Stimulated activated CD4-positive, alpha-beta T cell treated with anti-CD3 and anti-CD28 coated beads, Interleukin-2, amount 100 ng/mL, for 24 hours (primary cell): ENCODE data around the gene RAI2.
"Not testable (repeated sequence)": the region's sequence is repeated elsewhere in the genome, so short reads cannot be mapped to it uniquely, and the experiment has no call there.

ENCODE experiments used
- DNase-seq, 2 donors: peaks; one replicate each; pipeline ENCODE4 v3.0.0-alpha.2; 2020

Gene RAI2

DNA sequence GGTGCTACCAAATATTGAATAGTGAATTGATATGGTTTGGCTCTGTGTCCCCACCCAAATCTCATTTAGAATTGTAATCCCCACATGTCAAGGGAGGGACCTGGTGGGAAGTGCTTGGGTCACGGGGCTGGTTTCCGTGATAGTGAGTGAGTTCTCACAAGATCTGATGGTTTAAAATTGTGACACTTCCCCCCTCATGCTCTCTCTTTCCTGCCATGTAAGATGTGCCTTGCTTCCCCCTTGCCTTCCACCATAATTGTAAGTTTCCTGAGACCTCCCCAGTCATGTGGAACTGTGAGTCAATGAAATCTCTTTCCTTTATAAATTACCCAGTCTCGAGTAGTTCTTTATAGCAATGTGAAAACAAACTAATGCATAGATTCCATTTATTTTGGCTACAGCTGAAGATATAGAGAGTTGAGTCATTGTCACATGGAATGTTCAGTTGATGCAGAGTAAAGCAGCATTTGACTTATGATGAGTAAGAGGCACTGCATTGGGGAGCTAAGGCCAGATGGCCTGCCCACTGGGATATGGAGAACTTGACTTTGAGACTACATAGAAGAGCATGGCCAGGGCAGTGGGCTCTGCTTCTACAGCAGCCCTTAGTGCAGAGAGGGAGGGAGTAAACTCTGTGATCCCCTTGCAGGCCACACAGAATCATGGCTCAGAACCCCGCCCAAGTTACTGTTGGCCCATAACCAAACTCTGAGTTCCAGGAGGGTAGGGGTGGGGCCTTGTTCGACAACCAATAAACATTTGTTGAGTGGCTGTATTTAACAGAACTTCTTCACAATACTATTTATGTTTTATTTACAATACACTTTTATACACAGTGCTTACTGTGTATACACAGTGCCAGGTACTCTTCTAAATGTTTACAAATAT is 34.2 kb downstream of the RAI2 start:
- no peak for DNase-seq

DNA sequence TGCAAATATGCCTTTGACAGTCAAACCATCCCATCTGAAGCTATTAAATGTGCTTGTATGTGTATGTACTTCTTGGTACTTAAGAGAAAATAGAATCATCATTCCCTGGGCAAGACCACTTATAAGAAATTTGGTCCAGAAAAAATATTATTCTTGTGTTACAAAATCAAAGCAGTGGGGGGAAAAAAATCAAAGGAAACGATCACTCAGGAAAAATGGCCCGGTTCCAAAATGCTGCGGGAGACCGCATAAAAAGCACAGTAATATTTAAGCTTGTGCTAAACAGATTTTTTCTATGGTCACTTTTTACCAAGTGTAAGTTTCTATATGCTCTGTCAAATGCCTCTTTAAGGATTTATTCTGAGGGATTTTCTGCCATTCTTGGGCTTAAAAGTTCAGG is 36.1 kb downstream of the RAI2 start:
- no peak for DNase-seq

GRCh38 chrX:17822351-17822750 is 38.7 kb downstream of the RAI2 start:
- DNase-seq: no peak

- no peak for DNase-seq
Observed at GRCh38 chrX:17820100-17820499, 41.0 kb downstream of the RAI2 start.

DNA sequence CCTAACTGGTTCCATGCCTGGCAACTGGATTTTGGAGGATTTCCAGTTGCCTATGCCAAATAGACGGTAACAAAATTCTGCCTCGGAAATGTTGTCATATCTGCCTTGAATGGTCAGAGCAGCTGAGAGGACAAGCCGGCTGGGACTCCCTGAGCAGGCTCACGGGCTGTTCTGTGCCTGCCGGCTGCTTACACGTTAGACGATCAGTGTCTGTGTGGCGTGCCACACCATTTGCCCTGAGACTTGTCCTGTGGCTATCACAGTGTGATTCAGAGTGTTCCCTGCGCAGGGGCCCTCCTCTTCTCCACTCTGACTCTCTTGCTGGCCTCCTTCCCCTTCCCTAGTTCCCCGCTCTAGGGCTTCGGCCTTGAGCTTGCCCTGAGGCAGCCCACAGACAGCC is 42.4 kb downstream of the RAI2 start:
- no peak for DNase-seq

DNA sequence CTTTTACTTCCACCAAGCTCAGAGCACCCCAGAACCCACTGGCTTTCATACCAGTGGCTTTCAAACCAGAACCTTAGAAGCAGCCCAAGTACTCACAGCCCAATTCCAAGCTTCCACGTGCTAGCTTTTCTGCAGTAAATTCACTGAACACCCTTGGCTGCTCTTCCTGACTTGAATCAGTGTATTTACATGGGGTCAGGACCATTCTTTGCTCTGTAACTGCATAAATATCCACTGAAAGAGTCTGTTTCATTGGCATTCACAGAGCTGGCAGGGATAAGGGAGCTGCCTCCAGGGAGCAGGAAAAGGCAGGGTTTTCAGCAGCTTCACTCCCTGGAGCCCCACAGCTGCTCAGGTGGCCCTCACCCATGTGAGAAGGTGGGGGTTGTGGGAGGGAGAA is 43.8 kb downstream of the RAI2 start:
- no peak for DNase-seq

- DNase-seq: no peak
Observed at GRCh38 chrX:17814557-17814956, 46.5 kb downstream of the RAI2 start.

GRCh38 chrX:17814059-17814458 is 47.0 kb downstream of the RAI2 start:
- no peak for DNase-seq

DNA sequence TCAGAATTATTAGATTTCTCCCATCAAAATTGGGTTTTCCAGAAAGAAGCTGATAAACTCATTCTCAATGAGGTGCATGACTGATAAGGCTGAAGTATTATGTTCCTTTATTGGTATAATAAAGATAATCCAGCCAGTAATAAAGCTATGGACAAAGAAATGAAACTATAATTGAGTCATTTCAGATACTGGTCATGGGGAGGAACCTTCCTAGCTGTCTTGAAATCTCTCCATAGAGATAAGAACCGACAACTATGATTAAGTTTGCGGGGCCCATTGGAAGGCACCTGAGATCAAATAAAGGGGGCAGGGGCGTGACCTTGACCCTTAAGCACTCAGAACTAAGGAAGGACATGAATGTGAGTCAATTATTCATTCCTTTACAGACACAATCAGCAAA is 47.8 kb downstream of the RAI2 start:
- DNase-seq: no peak

GRCh38 chrX:17812763-17813162 is 48.3 kb downstream of the RAI2 start:
- no peak for DNase-seq

DNA sequence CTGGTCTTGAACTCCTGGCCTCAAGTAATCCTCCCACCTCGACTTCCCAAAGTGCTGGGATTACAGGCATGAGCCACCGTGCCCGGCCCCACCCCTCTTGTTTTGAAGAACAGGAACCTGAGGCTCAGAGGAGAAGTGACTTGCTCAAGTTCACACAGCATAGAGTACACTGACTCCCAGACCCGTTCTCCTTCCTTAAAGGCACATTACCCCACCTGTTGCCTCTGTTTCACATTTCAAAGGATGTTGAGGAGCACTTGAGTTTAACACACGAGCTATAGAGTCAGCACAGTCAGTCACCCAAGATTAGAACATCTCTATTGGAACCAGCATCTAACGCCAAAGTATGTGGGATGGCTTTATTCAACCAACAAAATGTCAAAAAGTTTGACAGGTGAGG is 51.1 kb downstream of the RAI2 start:
- no peak for DNase-seq

DNA sequence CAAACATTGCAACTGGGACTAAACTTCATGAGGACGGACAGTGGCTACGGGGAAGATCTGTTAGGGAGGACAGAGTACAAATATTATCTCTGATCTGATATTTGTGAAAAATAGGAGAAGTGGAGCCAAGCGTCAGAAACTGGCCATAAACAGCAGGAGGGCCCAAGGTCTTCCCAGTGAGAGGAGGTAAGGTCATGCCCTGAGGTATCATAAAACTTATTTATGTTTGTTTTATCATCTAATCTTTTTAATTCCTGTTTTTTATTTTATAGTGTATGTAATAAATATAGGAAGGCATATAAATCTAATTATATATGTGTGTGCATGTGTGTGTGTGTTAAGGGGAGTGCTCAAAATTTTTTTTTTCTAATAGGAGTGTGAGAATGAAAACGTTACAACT is 51.8 kb downstream of the RAI2 start:
- no peak for DNase-seq

DNA sequence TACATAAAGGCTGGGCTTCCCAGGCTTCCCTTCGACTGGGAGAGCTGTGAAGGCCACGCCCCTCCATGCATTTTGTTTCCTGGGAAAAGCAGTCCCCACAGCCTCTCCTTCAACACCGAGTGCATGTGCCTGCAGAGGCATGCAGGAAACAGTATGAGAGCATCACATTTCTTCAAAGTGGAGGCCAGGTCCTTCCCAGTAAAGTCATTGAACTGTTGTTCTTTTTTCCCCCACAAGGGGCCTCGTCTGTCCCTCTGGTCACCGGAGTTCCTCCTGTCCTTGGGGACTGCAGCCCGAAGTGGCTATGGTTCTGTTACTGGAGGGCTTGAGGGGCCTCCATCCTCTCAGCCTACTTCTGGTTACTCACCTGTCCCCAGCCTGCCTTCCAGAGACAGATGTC is 56.0 kb downstream of the RAI2 start:
- no peak for DNase-seq

DNA sequence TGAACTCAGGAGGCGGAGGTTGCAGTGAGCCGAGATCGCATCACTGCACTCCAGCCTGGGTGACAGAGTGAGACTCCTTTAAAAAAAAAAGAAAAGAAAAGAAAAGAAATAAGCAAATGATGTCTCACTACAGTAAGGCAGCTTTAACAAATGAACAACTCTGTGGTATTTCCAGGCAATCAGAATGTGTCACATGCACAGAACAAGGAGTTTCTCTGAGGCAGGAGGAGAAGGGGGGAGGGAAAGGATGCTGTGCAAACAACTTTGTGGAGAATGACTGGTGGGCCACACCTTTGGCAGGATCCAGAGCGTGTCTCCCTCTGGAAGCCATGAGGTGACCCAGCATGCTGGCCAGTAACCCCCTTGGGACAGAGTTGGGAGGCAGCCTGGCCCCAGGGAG is 57.6 kb downstream of the RAI2 start:
- no peak for DNase-seq

- no peak for DNase-seq
Observed at GRCh38 chrX:17802756-17803155, 58.3 kb downstream of the RAI2 start.

DNA sequence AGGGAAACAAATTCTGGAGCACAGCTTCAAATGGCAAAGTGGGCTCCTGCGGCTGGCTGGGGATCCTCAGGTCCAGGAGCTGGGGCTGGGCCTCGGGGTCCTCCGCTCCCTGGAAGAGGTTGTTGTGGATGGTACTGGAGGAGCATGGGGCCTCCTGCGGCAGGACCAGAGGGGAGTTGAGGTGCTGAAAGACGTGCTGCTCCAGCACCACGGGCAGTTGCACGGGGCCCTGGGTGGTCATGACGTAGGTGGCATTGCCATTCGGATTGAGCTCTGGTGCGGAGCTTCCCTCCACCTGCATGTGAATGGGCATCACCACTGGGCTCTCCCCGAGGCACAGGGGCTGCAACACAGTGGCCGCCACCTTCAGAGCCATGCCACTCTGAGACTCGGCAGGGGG is 59.7 kb downstream of the RAI2 start:
- DNase-seq: no peak

GRCh38 chrX:17798921-17799320 is 62.2 kb downstream of the RAI2 start:
- no peak for DNase-seq

DNA sequence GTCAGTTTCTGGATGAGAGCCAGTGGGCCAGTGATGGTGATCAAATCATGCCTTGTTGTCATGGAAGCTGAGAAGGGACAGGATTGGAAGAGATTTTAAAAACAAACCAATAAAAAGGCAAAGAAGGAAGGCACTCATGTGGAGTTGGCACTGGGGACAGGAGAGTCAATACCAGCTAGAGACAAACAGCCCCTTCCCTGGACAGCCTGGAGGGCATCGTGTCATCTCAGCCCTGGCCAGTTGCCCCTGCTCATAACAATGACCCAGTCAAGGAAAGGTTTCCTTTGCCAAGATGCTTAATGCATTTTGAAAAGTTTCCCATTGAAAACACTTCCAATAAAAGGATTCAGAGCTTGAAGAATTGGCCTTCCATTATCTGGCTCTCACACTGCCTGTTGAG is 68.3 kb downstream of the RAI2 start:
- no peak for DNase-seq

DNA sequence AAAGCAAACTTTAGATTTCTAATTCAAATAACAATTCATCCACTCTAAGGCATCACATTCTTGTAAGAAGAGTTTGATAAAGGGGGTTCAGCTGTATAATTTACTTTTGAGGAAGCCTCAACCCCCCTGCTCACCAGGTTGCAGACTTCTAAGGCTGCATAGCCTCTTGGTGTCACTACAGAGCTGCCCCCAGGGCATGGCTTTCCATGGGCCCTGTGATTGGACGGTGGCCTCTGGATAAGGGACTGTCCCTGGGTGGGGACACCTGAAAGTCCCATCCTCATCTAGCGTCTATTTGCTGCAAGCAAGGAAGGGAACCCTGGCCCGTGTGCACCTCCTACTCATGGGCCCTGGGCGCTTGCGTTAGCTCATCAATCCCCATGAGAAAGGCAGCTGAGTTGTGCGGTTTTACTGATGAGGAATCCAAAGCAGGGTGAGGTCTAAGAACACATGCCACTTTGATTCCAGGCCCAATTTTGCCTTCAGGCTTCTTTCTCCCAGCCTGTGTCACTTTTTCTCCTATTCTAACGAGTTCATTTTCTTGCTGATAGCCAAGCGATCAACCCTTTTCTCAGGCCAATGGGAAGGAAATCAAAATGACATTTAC is 72.0 kb downstream of the RAI2 start:
- no peak for DNase-seq

- DNase-seq: peak; percentile 35 to 43
Observed at GRCh38 chrX:17788439-17788838, 72.7 kb downstream of the RAI2 start.

- no peak for DNase-seq
Observed at GRCh38 chrX:17787557-17787956, 73.5 kb downstream of the RAI2 start.

GRCh38 chrX:17786554-17787347 is 74.3 kb downstream of the RAI2 start:
- not testable (repeated sequence) for DNase-seq

- no peak for DNase-seq
Observed at GRCh38 chrX:17779434-17779833, 81.7 kb downstream of the RAI2 start.

DNA sequence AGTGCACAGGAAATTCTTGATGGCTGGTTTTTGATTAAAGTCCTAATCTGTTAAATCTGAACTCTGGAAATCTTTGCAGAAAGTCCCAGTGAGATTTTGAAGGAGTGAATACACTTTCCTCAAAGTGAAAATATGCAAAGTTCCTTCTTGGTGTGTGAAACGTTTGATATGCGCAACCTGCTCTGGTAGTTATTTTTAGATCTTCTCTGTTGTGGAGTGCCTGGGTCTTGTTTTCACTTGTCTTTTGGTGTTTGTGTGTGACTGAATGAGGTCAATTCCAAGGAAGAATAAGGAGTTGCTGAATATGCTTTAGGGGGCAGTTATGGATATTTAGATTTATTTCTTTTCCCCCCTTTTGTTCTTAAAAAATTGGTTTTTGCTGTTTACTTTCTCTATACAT is 82.1 kb downstream of the RAI2 start:
- DNase-seq: no peak
